H9 (cell line): Measurements from ENCODE around the gene CIB4. TPM values are rescaled to one million over a fixed set of nuclear protein-coding genes. Genes with fewer than 3 reads are reported as not detected.
A peak's percentile ranks its signal among the peaks of the same experiment; 100 is the strongest.

Source experiments
- DNase-seq: peaks from one replicate; pipeline ENCODE4 v3.0.0-alpha.2; 2017
- H2AFZ ChIP-seq: one replicate; pipeline ENCODE4 v1.6.1; 2013; ENCODE audit warnings: mild to moderate bottlenecking, low read length, control low read depth, moderate library complexity
- H2AK5ac ChIP-seq: 2 replicates; pipeline ENCODE4 v1.6.1; 2013; ENCODE audit warnings: low read length, control low read depth, mixed read lengths; ENCODE audit not compliant: insufficient read length
- H2BK120ac ChIP-seq: one replicate; pipeline ENCODE4 v1.6.1; 2013; ENCODE audit warnings: low read depth, mild to moderate bottlenecking, low read length, control low read depth, inconsistent platforms; ENCODE audit not compliant: poor library complexity, severe bottlenecking
- H2BK12ac ChIP-seq: 2 replicates; pipeline ENCODE4 v1.6.1; 2013; ENCODE audit warnings: low read length, control low read depth, mixed read lengths, low read depth; ENCODE audit not compliant: insufficient read length
- H2BK15ac ChIP-seq: 2 replicates; pipeline ENCODE4 v1.6.1; 2013; ENCODE audit warnings: low read depth, low read length, control low read depth
- H2BK20ac ChIP-seq: one replicate; pipeline ENCODE4 v1.6.1; 2013; ENCODE audit warnings: low read depth, mild to moderate bottlenecking, low read length, control low read depth, inconsistent platforms; ENCODE audit not compliant: poor library complexity, severe bottlenecking
- H2BK5ac ChIP-seq: 2 replicates; pipeline ENCODE4 v1.6.1; 2013; ENCODE audit warnings: low read length, control low read depth, mixed read lengths; ENCODE audit not compliant: insufficient read length
- H3K14ac ChIP-seq: 2 replicates; pipeline ENCODE4 v1.6.1; 2013; ENCODE audit warnings: low read length, control low read depth; ENCODE audit not compliant: insufficient read depth
- H3K18ac ChIP-seq: 2 replicates; pipeline ENCODE4 v1.6.1; 2013; ENCODE audit warnings: low read depth, mild to moderate bottlenecking, mixed read lengths, low read length, control low read depth; ENCODE audit not compliant: insufficient read length
- H3K23ac ChIP-seq: 2 replicates; pipeline ENCODE4 v1.6.1; 2013; ENCODE audit warnings: low read length, control low read depth, mixed read lengths, low read depth; ENCODE audit not compliant: insufficient read length
- H3K23me2 ChIP-seq: 2 replicates; pipeline ENCODE4 v1.6.1; 2013; ENCODE audit warnings: low read depth, mild to moderate bottlenecking, mixed read lengths, low read length, control low read depth; ENCODE audit not compliant: insufficient read length, poor library complexity, severe bottlenecking
- H3K27ac ChIP-seq: 2 replicates; pipeline ENCODE4 v1.5.1; 2013; ENCODE audit warnings: low read length, control low read depth, mixed read lengths, low read depth; ENCODE audit not compliant: insufficient read length
- H3K27me3 ChIP-seq: 2 replicates; pipeline ENCODE4 v1.6.1; 2013; ENCODE audit warnings: low read length, control low read depth, inconsistent platforms; ENCODE audit not compliant: insufficient read depth
- H3K4ac ChIP-seq: 2 replicates; pipeline ENCODE4 v1.6.1; 2013; ENCODE audit warnings: low read depth, mild to moderate bottlenecking, control low read depth, inconsistent platforms, low read length, moderate library complexity
- H3K4me1 ChIP-seq: 2 replicates; pipeline ENCODE4 v1.6.1; 2013; ENCODE audit warnings: low read length, control low read depth, inconsistent platforms; ENCODE audit not compliant: insufficient read depth
- H3K4me2 ChIP-seq: 2 replicates; pipeline ENCODE4 v1.6.1; 2013; ENCODE audit warnings: low read length, control low read depth, mixed read lengths; ENCODE audit not compliant: insufficient read length, insufficient read depth
- H3K56ac ChIP-seq: 2 replicates; pipeline ENCODE4 v1.6.1; 2013; ENCODE audit warnings: low read depth, mild to moderate bottlenecking, mixed read lengths, low read length, control low read depth; ENCODE audit not compliant: insufficient read length
- H3K79me1 ChIP-seq: 2 replicates; pipeline ENCODE4 v1.6.1; 2013; ENCODE audit warnings: low read depth, mild to moderate bottlenecking, moderate library complexity, low read length, control low read depth, inconsistent platforms; ENCODE audit not compliant: insufficient read depth, poor library complexity, severe bottlenecking
- H3K79me2 ChIP-seq: 2 replicates; pipeline ENCODE4 v1.6.1; 2013; ENCODE audit warnings: low read length, control low read depth, inconsistent platforms; ENCODE audit not compliant: insufficient read depth
- H3K9ac ChIP-seq: 2 replicates; pipeline ENCODE4 v1.6.1; 2013; ENCODE audit warnings: low read length, control low read depth, mixed read lengths; ENCODE audit not compliant: insufficient read length; ENCODE audit errors: extremely low read depth
- H3K9me3 ChIP-seq: one replicate; pipeline ENCODE4 v1.6.1; 2013; ENCODE audit warnings: low read depth, low read length, inconsistent platforms; ENCODE audit not compliant: control insufficient read depth
- H3T11ph ChIP-seq: one replicate; pipeline ENCODE4 v1.6.1; 2013; ENCODE audit warnings: mild to moderate bottlenecking, low read length, control low read depth, inconsistent platforms
- H4K20me1 ChIP-seq: one replicate; pipeline ENCODE4 v1.6.1; 2013; ENCODE audit not compliant: control insufficient read depth, insufficient read length, insufficient read depth
- H4K5ac ChIP-seq: 2 replicates; pipeline ENCODE4 v1.6.1; 2013; ENCODE audit warnings: low read depth, mild to moderate bottlenecking, mixed read lengths, low read length, control low read depth; ENCODE audit not compliant: insufficient read length
- H4K8ac ChIP-seq: replicated peaks from 2 replicates; pipeline ENCODE4 v1.6.1; 2013; ENCODE audit warnings: low read length, control low read depth, mixed read lengths, low read depth; ENCODE audit not compliant: insufficient read length
- H4K91ac ChIP-seq: 2 replicates; pipeline ENCODE4 v1.6.1; 2013; ENCODE audit warnings: low read depth, mild to moderate bottlenecking, moderate library complexity, mixed read lengths, low read length, control low read depth; ENCODE audit not compliant: insufficient read length
- H3K27ac Mint-ChIP-seq, 3 experiments: 2 replicates in 2 of 3; 3 replicates in 1 of 3; pipeline ENCODE4 v1.8.0; 2020 to 2021; ENCODE audit warnings: mixed read lengths in 3 of 3, mild to moderate bottlenecking in 1 of 3, moderate library complexity in 1 of 3
- H3K27me3 Mint-ChIP-seq: 2 replicates; pipeline ENCODE4 v1.8.0; 2021; ENCODE audit warnings: low read depth, mild to moderate bottlenecking, moderate library complexity, mixed read lengths
- H3K36me3 Mint-ChIP-seq, 3 experiments: 2 replicates in 2 of 3; 3 replicates in 1 of 3; pipeline ENCODE4 v1.8.0; 2020 to 2021; ENCODE audit warnings: low read depth in 3 of 3, mixed read lengths in 3 of 3; ENCODE audit not compliant: insufficient read depth in 1 of 3
- H3K4me1 Mint-ChIP-seq, 2 experiments: 2 replicates each; pipeline ENCODE4 v1.8.0; 2020; ENCODE audit warnings: mixed read lengths in 2 of 2
- H3K4me3 Mint-ChIP-seq, 2 experiments: 2 replicates in 1 of 2; 3 replicates in 1 of 2; pipeline ENCODE4 v1.8.0; 2020 to 2021; ENCODE audit warnings: mild to moderate bottlenecking in 2 of 2, mixed read lengths in 2 of 2, moderate library complexity in 1 of 2
- H3K9me3 Mint-ChIP-seq, 2 experiments: 2 replicates in 1 of 2; 3 replicates in 1 of 2; pipeline ENCODE4 v1.8.0; 2020; ENCODE audit warnings: mild to moderate bottlenecking in 2 of 2, mixed read lengths in 2 of 2, moderate library complexity in 1 of 2
- CTCF ChIP-seq: fragments of 200-600 bp; sonication (generic); conservative IDR thresholded peaks from 3 replicates; pipeline ENCODE4 v1.8.0; 2021; ENCODE audit warnings: antibody characterized with exemption, mild to moderate bottlenecking
- WGBS: extraction: QIAGEN DNeasy Blood & Tissue Kit; methylation state at CpG from one replicate; pipeline ENCODE4 v1.1.7; 2013; ENCODE audit warnings: missing lambda C conversion rate, low lambda C conversion rate, mixed read lengths; ENCODE audit not compliant: insufficient read length; ENCODE audit errors: extremely low coverage; 5-methylcytosine and 5-hydroxymethylcytosine counted together
- total RNA-seq: library from RNA; stranded (reverse); gene quantifications from 2 replicates; pipeline ENCODE4 v1.2.1, GENCODE V29; 2021

CIB4 gene
- total RNA-seq, 1 experiment from 2014 or later = not detected

DNA sequence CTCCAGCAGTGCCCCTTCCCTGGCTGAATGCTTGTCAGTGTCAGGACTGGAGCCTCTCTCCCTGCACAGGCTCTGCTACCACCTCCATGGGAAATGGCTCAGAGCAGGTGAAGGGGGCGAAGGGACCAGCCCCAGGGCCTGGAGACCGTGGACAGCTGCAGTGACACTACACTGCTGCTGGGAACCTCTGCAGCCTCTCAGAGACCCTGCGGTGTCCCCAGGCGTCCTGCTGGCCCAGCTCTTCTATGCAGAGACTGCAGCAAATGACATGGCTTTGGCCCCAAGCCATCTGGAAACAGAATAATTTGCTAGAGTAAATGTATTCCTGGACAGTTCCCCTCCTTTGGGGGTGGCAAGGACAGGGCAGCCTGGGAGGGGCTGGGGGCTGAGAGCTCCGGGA lies 53.2 kb downstream of the CIB4 start:
- no peaks in the 10 kb centered on the region for H3K27me3 ChIP-seq
- no CpG with 5 or more reads among the region's 5 CpGs for WGBS
- H3K14ac ChIP-seq = no peak overlapping the region
- H3K79me1 ChIP-seq = no peaks in the 10 kb centered on the region
- no peak overlapping the region for H2BK20ac ChIP-seq
- H3K18ac ChIP-seq = no peak overlapping the region
- H3K4me1 ChIP-seq = no peaks in the 10 kb centered on the region
- no peak overlapping the region for H3K23ac ChIP-seq
- H2BK15ac ChIP-seq = no peak overlapping the region
- H2BK12ac ChIP-seq = no peak overlapping the region
- no peak for TF ChIP-seq CTCF
- H3K27ac Mint-ChIP-seq = no peak overlapping the region
- H3K4me2 ChIP-seq = no peak overlapping the region
- no peak overlapping the region for H3K27ac ChIP-seq
- peaks cover 0 to 11% of the 10 kb centered on the region in 2 experiments; a peak in 3 of 4 replicates for H3K4me1 Mint-ChIP-seq
- H3K23me2 ChIP-seq = no peaks in the 10 kb centered on the region
- H2BK5ac ChIP-seq = no peak overlapping the region
- no peak overlapping the region for H3T11ph ChIP-seq
- H3K56ac ChIP-seq = no peak overlapping the region
- peak; percentile 25 for DNase-seq
- H3K4ac ChIP-seq = no peak overlapping the region
- peaks cover 40% of the 10 kb centered on the region for H3K27me3 Mint-ChIP-seq
- no peak overlapping the region for H4K91ac ChIP-seq
- no peaks in the 10 kb centered on the region for H3K36me3 Mint-ChIP-seq
- no peak overlapping the region for H2AK5ac ChIP-seq
- no peaks in the 10 kb centered on the region for H4K20me1 ChIP-seq
- no peak overlapping the region for H2BK120ac ChIP-seq
- H3K79me2 ChIP-seq = no peaks in the 10 kb centered on the region
- H3K4me3 Mint-ChIP-seq = no peak overlapping the region
- no peaks in the 10 kb centered on the region for H3K9me3 ChIP-seq
- H3K9me3 Mint-ChIP-seq = no peaks in the 10 kb centered on the region; a peak in 1 of 5 replicates
- H2AFZ ChIP-seq = no peak overlapping the region
- no peak overlapping the region for H3K9ac ChIP-seq
- H4K8ac ChIP-seq = no peak overlapping the region
- no peak overlapping the region for H4K5ac ChIP-seq
